BJ (cell line): ENCODE data around the gene MYO3B. TPM values are rescaled to one million over a fixed set of nuclear protein-coding genes. Genes with fewer than 3 reads are reported as not detected.
"Not testable (repeated sequence)": the region's sequence is repeated elsewhere in the genome, so short reads cannot be mapped to it uniquely, and the experiment has no call there.

ENCODE experiments used
- CTCF ChIA-PET: fragments of 350-600 bp; formaldehyde crosslinking; extraction: SDS; loops from one replicate; lab custom pipeline; 2021; ENCODE audit warnings: antibody characterized with exemption, inconsistent platforms; lab: Yijun Ruan, JAX
- POLR2A ChIA-PET: fragments of 300-600 bp; sonication (Branson Sonifier 250); formaldehyde crosslinking; extraction: SDS; loops from one replicate; lab custom pipeline; 2021; ENCODE audit warnings: antibody characterized with exemption; lab: Charles Lee
- DNase-seq: peaks from one replicate; pipeline ENCODE4 v3.0.0-alpha.2; 2011; ENCODE audit warnings: low read depth
- H3K27me3 ChIP-seq: 2 replicates; pipeline ENCODE4 v1.6.0; 2011; ENCODE audit warnings: low read length; ENCODE audit not compliant: control insufficient read depth, insufficient read depth
- H3K36me3 ChIP-seq: 2 replicates; pipeline ENCODE4 v1.5.1; 2011; ENCODE audit warnings: low read length; ENCODE audit not compliant: control insufficient read depth, insufficient read depth
- H3K4me3 ChIP-seq: 2 replicates; pipeline ENCODE4 v1.5.1; 2011; ENCODE audit warnings: low read depth, mild to moderate bottlenecking, control low read depth, low read length
- CTCF ChIP-seq: IDR thresholded peaks from 2 replicates; pipeline ENCODE4 v1.5.1; 2011; ENCODE audit warnings: low read depth, mild to moderate bottlenecking, control low read depth, inconsistent platforms, low read length, moderate library complexity; ENCODE audit not compliant: insufficient read depth
- polyA plus RNA-seq: library from polyadenylated mRNA; depleted of rRNA; stranded (reverse); fragments of >200 nt; gene quantifications from 2 replicates; pipeline ENCODE4 v1.2.3, GENCODE V29; 2011

Gene MYO3B
- polyA plus RNA-seq, 1 experiment: not detected

GRCh38 chr2:170610615-170611014 lies 432.7 kb downstream of the MYO3B start:
- DNase-seq: no peak
- no peak overlapping the region for H3K4me3 ChIP-seq
- H3K27me3 ChIP-seq: no peaks in the 10 kb centered on the region
- CTCF ChIA-PET: no interaction called here
- no peak for TF ChIP-seq CTCF
- H3K36me3 ChIP-seq: no peaks in the 10 kb centered on the region
- POLR2A ChIA-PET: no interaction called here

GRCh38 chr2:170618948-170619347 lies 441.0 kb downstream of the MYO3B start:
- H3K36me3 ChIP-seq, CTCF ChIA-PET, H3K27me3 ChIP-seq, H3K4me3 ChIP-seq, DNase-seq, POLR2A ChIA-PET: not testable (repeated sequence)

GRCh38 chr2:170635094-170635493 lies 457.1 kb downstream of the MYO3B start:
- H3K27me3 ChIP-seq, CTCF ChIA-PET, H3K4me3 ChIP-seq, DNase-seq, H3K36me3 ChIP-seq, POLR2A ChIA-PET: not testable (repeated sequence)

DNA sequence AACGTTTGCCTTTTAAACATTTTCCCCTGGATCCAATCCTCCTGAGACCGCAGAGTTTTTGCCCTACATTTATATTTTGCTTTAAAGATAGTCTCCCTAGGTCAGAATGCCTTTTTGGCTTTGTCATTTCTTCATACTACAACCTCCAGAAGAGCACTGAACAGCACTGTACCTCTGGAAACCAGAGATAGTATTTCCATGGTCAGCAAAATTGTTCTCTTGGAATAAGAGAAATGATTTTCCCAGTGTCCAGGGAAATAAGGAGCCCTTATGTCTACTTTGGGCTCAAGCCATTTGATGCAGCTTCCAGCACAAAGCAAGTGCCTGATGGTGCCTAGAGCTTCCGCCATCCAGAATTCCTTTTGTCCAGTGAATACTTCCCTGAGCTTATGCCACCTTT lies 461.7 kb downstream of the MYO3B start:
- H3K36me3 ChIP-seq: no peaks in the 10 kb centered on the region
- no peak for DNase-seq
- ChIA-PET POLR2A (no interaction called here), CTCF (no interaction called here)
- no peak for TF ChIP-seq CTCF
- no peaks in the 10 kb centered on the region for H3K27me3 ChIP-seq
- no peak overlapping the region for H3K4me3 ChIP-seq

GRCh38 chr2:170641961-170642360 lies 464.0 kb downstream of the MYO3B start:
- no peaks in the 10 kb centered on the region for H3K36me3 ChIP-seq
- no peak overlapping the region for H3K4me3 ChIP-seq
- TF ChIP-seq CTCF: no peak
- H3K27me3 ChIP-seq: no peaks in the 10 kb centered on the region
- DNase-seq: no peak
- CTCF ChIA-PET: interaction anchor here (1.3 kb wide), 1 partner anchor 9 kb away, joined by 3 read pairs; no protein-coding TSS in a partner anchor
- POLR2A ChIA-PET: no interaction called here

GRCh38 chr2:170643346-170643745 lies 465.4 kb downstream of the MYO3B start:
- ChIA-PET POLR2A (no interaction called here), CTCF (interaction anchor here (1.5 kb wide), 1 partner anchor 234 kb away, joined by 3 read pairs; no protein-coding TSS in a partner anchor)
- Histone ChIP-seq H3K27me3 (no peaks in the 10 kb centered on the region), H3K36me3 (no peaks in the 10 kb centered on the region), H3K4me3 (no peak overlapping the region)
- DNase-seq: no peak
- TF ChIP-seq CTCF: no peak
